Measurements from ENCODE around the gene USE1.

- TF ChIP-seq, protein P1, sequence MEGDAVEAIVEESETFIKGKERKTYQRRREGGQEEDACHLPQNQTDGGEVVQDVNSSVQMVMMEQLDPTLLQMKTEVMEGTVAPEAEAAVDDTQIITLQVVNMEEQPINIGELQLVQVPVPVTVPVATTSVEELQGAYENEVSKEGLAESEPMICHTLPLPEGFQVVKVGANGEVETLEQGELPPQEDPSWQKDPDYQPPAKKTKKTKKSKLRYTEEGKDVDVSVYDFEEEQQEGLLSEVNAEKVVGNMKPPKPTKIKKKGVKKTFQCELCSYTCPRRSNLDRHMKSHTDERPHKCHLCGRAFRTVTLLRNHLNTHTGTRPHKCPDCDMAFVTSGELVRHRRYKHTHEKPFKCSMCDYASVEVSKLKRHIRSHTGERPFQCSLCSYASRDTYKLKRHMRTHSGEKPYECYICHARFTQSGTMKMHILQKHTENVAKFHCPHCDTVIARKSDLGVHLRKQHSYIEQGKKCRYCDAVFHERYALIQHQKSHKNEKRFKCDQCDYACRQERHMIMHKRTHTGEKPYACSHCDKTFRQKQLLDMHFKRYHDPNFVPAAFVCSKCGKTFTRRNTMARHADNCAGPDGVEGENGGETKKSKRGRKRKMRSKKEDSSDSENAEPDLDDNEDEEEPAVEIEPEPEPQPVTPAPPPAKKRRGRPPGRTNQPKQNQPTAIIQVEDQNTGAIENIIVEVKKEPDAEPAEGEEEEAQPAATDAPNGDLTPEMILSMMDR (IDR thresholded peaks at IDR 0.05) = no peak
- no peak for TF ChIP-seq POLR2A (IDR thresholded peaks at IDR 0.05)
These were observed 40.0 kb downstream of the USE1 start for GRCh38 chr19:17255150-17255621.

Measured in uterus (tissue), 2 donors.